PC-9 (cell line): ENCODE results near the gene ISOC2. TPM values are rescaled to one million over a fixed set of nuclear protein-coding genes. Genes with fewer than 3 reads are reported as not detected.

Source experiments
- Bru-seq: library from RNA; stranded (reverse); fragments of 400-500 nt; gene quantifications from one replicate; lab custom pipeline; 2021; lab: Mats Ljungman, UMichigan
- BruChase-seq, 2 experiments: library from RNA; stranded (reverse); fragments of 400-500 nt; gene quantifications; one replicate each; lab custom pipeline; 2021; lab: Mats Ljungman, UMichigan
- BruUV-seq: library from RNA; stranded (reverse); fragments of 400-500 nt; replicated peaks from 2 replicates; lab custom pipeline; 2021; lab: Mats Ljungman, UMichigan
- CTCF ChIA-PET: fragments of 300-600 bp; sonication (Branson Sonifier 250); formaldehyde crosslinking; loops from one replicate; lab custom pipeline; 2022; ENCODE audit warnings: antibody characterized with exemption; lab: Charles Lee
- POLR2A ChIA-PET: fragments of 300-600 bp; sonication (Branson Sonifier 250); formaldehyde crosslinking; loops from one replicate; lab custom pipeline; 2022; ENCODE audit warnings: antibody characterized with exemption; ENCODE audit not compliant: unreplicated experiment; lab: Charles Lee
- DNase-seq, 2 experiments: peaks; one replicate each; pipeline versions ENCODE4 v3.0.0 to v3.0.0-alpha.2; 2015 to 2022; ENCODE audit warnings: mixed read lengths in 1 of 2
- H2AFZ ChIP-seq: fragments of 200-600 bp; sonication (generic); 2 replicates; pipeline ENCODE4 v1.8.1; 2017; ENCODE audit warnings: antibody characterized with exemption
- H3F3A ChIP-seq: fragments of 200-600 bp; sonication (generic); 2 replicates; pipeline ENCODE4 v1.8.1; 2017; ENCODE audit warnings: antibody characterized with exemption, mild to moderate bottlenecking, low read depth; ENCODE audit not compliant: insufficient read depth
- H3K27ac ChIP-seq: fragments of 200-600 bp; sonication (generic); 2 replicates; pipeline ENCODE4 v1.6.1; 2016; ENCODE audit warnings: mixed run types
- H3K27me3 ChIP-seq: fragments of 200-600 bp; sonication (generic); 2 replicates; pipeline ENCODE4 v1.6.1; 2016; ENCODE audit warnings: low read depth, mixed run types; ENCODE audit not compliant: insufficient read depth
- H3K36me3 ChIP-seq: fragments of 200-600 bp; sonication (generic); 2 replicates; pipeline ENCODE4 v1.6.1; 2016; ENCODE audit warnings: low read depth, mixed run types
- H3K4me1 ChIP-seq: fragments of 200-600 bp; sonication (generic); replicated peaks from 2 replicates; pipeline ENCODE4 v1.6.1; 2016; ENCODE audit warnings: mixed run types; ENCODE audit not compliant: insufficient read depth
- H3K4me2 ChIP-seq: fragments of 200-600 bp; sonication (generic); 2 replicates; pipeline ENCODE4 v1.6.1; 2017; ENCODE audit warnings: mixed run types
- H3K4me3 ChIP-seq: fragments of 200-600 bp; sonication (generic); 2 replicates; pipeline ENCODE4 v1.6.1; 2016; ENCODE audit warnings: mixed run types
- H3K79me2 ChIP-seq: fragments of 200-600 bp; sonication (generic); 2 replicates; pipeline ENCODE4 v1.6.1; 2017; ENCODE audit warnings: low read depth, mixed run types
- H3K9me2 ChIP-seq: fragments of 200-600 bp; sonication (generic); 2 replicates; pipeline ENCODE4 v1.8.1; 2017; ENCODE audit warnings: mild to moderate bottlenecking; ENCODE audit not compliant: insufficient read depth
- H3K9me3 ChIP-seq: fragments of 200-600 bp; sonication (generic); 2 replicates; pipeline ENCODE4 v1.8.1; 2016; ENCODE audit warnings: low read depth; ENCODE audit not compliant: insufficient read depth
- H4K20me1 ChIP-seq: fragments of 200-600 bp; sonication (generic); 2 replicates; pipeline ENCODE4 v1.8.1; 2017; ENCODE audit not compliant: insufficient read depth
- CTCF ChIP-seq: fragments of 200-600 bp; sonication (generic); conservative IDR thresholded peaks from 2 replicates; pipeline ENCODE4 v1.6.1; 2017; ENCODE audit warnings: mixed run types, antibody characterized with exemption, mild to moderate bottlenecking, moderate library complexity
- EZH2 ChIP-seq: fragments of 200-600 bp; sonication (generic); IDR thresholded peaks from 2 replicates; pipeline ENCODE4 v1.8.0; 2017; ENCODE audit warnings: antibody characterized with exemption, low read depth
- intact Hi-C: fragments of 100-400 bp; cut with micrococcal nuclease; formaldehyde crosslinking; loops from one replicate; pipeline ENCODE4 v1.10.0; 2022; ENCODE audit not compliant: unreplicated experiment
- long read RNA-seq: library from polyadenylated mRNA; stranded (forward); transcript quantifications from one replicate; pipeline ENCODE4 v2.0.0, GENCODE V29; 2022
- total RNA-seq: library from RNA; stranded (reverse); gene quantifications from 2 replicates; pipeline ENCODE4 v1.2.3, GENCODE V29; 2021

Gene ISOC2, protein sequence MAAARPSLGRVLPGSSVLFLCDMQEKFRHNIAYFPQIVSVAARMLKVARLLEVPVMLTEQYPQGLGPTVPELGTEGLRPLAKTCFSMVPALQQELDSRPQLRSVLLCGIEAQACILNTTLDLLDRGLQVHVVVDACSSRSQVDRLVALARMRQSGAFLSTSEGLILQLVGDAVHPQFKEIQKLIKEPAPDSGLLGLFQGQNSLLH
- total RNA-seq (92.4 and 113 TPM in 2 replicates), Bru-seq, nascent RNA (percentile 69 among the genes with signal in this experiment), BruChase-seq, experiment 1, labeled RNA remaining after a 2-hour chase (percentile 61 among the genes with signal in this experiment), BruChase-seq, experiment 2, labeled RNA remaining after a 6-hour chase (percentile 76 among the genes with signal in this experiment)
- long read RNA-seq, transcript ISOC2-202 (6 exons, 998 nt): major isoform, 14 of 29 reads
- long read RNA-seq, partial matches to known transcripts: 3 of 29 reads
- long read RNA-seq, other reads (novel, unspliced or antisense): 5 of 29 reads

DNA sequence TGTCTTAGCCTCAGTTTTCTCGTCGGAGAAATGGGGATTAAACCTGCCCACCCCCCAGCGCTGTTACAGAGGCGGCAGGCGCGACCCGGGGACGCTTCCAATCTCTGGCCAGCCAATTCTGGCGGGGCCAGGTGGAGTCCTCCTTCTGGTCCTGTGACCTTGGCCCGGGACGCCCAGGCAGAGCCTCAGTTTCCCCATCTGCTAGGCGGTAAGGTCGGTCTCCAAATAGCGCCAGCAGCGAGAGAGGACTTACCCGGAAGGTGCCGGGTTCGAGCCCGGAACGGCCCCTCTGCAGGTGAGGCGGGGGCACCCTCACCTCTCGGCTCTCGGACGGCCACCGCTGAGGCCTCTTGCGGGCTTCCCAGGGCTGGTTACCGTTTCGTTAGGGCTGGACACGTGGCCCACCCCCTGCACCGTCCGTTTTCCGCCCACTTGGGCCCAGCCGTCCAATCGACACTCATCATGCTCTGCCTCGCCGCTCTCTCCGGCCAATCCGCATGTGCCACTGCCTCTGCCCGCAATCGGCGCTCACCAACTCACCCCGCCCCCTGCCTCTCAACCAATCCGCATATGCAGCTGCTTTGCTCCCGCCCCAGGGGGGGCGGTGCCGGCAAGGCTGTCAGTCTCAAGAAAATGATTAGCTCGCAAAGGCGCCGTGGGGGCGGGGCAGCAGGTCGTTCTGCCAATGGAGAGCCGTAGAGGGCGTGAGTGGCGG is at the start of gene ISOC2:
Gene ISOC2, minus strand, starts transcription at position 384 of the 715 bp plus-strand sequence. CDS start 5,156 bp downstream, outside the sequence.
- CTCF ChIA-PET: interaction anchor here (0.6 to 1.1 kb wide), 3 partner anchors 43 to 398 kb away, joined by 3 to 11 read pairs (median 5); partner anchors contain the start of gene RDH13
- Histone ChIP-seq H3K4me1 (peaks cover 12% of the 10 kb centered on the region), H3F3A (peaks cover 27% of the 10 kb centered on the region; the same call in 1 of the 2 replicates), H3K4me2 (peak within 1 kb of the TSS; percentile 93), H2AFZ (peak within 1 kb of the TSS; percentile 94), H3K36me3 (no peaks in the 10 kb centered on the region), H3K9me3 (no peaks in the 10 kb centered on the region), H3K9me2 (no peaks in the 10 kb centered on the region), H3K79me2 (peaks cover 18% of the 10 kb centered on the region; the same call in 1 of the 2 replicates), H4K20me1 (peaks cover 27% of the 10 kb centered on the region), H3K27ac (peak within 1 kb of the TSS; percentile 68), H3K27me3 (no peaks in the 10 kb centered on the region), H3K4me3 (peak within 1 kb of the TSS; percentile 90)
- POLR2A ChIA-PET: interaction anchor here (0.5 to 1.1 kb wide), 22 partner anchors 13 to 1730 kb away, joined by 3 to 21 read pairs (median 5); partner anchors contain the start of genes LENG9, PPP1R12C, PPP6R1 and UBE2S
- no TSS peak for BruUV-seq
- no peak for TF ChIP-seq EZH2
- TF ChIP-seq CTCF: no peak
- intact Hi-C loops: loop anchor here (5.0 kb wide), 1 partner anchor 36 kb away; no protein-coding TSS in a partner anchor
- DNase-seq: peak; percentile 99 to 100

DNA sequence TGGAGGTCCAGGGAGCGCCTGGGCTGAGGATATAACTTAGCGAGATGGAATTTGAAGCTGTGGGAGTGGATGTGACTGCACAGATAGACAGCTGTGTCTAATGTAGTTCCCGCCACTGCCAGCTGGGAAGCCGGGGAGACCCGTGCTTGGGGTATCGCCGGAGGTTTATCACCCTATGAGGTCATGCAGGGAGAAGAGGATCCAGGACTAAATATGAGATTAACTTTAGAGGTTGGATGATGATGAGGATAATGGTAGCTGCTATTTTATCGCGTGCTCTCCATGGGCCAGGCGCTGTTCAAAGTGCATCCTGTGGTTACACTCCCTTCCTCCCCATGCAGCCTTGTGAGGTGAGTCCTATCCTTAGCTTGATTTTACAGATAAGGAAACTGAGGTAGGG is 46.7 kb upstream of the ISOC2 start:
- H3K4me1 ChIP-seq: no peaks in the 10 kb centered on the region
- no peak overlapping the region for H3K4me2 ChIP-seq
- CTCF ChIA-PET: interaction anchor here (0.6 kb wide), 1 partner anchor 97 kb away, joined by 3 read pairs; the partner anchor contains the start of gene ZNF865
- intact Hi-C loops: loop anchor here (10.0 kb wide), 1 partner anchor 623 kb away; no protein-coding TSS in a partner anchor
- H3K4me3 ChIP-seq: no peak overlapping the region
- TF ChIP-seq EZH2 (no peak), CTCF (no peak)
- no TSS peak for BruUV-seq
- H3K79me2 ChIP-seq: no peaks in the 10 kb centered on the region
- no peak for DNase-seq
- H3K27ac ChIP-seq: no peak overlapping the region
- H3F3A ChIP-seq: no peaks in the 10 kb centered on the region
- no peak overlapping the region for H2AFZ ChIP-seq
- POLR2A ChIA-PET: no interaction called here
- no peaks in the 10 kb centered on the region for H3K9me2 ChIP-seq
- peaks cover 49% of the 10 kb centered on the region for H3K27me3 ChIP-seq
- H4K20me1 ChIP-seq: no peaks in the 10 kb centered on the region
- H3K9me3 ChIP-seq: no peaks in the 10 kb centered on the region
- H3K36me3 ChIP-seq: no peaks in the 10 kb centered on the region

DNA sequence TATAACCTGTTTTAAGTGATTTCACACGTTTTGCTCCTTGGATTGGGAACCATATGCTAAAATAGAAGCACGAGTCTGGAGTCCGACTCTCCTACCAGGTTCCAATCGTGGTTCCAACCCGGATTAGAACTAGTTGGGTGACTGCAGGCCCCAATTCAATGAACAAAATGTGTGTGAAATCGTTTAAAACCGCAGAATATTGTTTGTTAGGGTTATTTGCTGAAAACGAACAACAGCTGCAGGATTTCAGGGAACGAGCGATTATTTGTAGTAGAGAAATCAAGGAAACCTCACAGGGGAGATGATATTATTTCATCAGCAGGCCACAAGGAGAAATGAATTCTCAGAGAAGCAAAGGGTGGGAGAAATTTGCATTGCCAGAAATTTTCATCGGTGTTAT is 43.5 kb upstream of the ISOC2 start:
- no peak for DNase-seq
- Histone ChIP-seq H3K4me3 (no peak overlapping the region), H2AFZ (no peak overlapping the region), H3K4me1 (no peaks in the 10 kb centered on the region), H3K27me3 (peaks cover 28% of the 10 kb centered on the region), H3K4me2 (no peak overlapping the region), H4K20me1 (no peaks in the 10 kb centered on the region), H3K9me2 (no peaks in the 10 kb centered on the region), H3K9me3 (no peaks in the 10 kb centered on the region), H3K79me2 (no peaks in the 10 kb centered on the region), H3K27ac (no peak overlapping the region), H3K36me3 (no peaks in the 10 kb centered on the region), H3F3A (no peaks in the 10 kb centered on the region)
- CTCF ChIA-PET: interaction anchor here (2.2 kb wide), 1 partner anchor 38 kb away, joined by 13 read pairs; no protein-coding TSS in a partner anchor
- POLR2A ChIA-PET: no interaction called here
- BruUV-seq: no TSS peak
- TF ChIP-seq CTCF (no peak), EZH2 (no peak)
- intact Hi-C loops: loop anchor here (1.0 to 10.0 kb wide), 4 partner anchors 88 to 620 kb away; no protein-coding TSS in a partner anchor
